ENCODE results near the gene NEMP1. TPM values are rescaled to one million over a fixed set of nuclear protein-coding genes. Genes with fewer than 3 reads are reported as not detected.

Gene NEMP1
- total and polyA plus RNA-seq, 4 donors, result 1.4 to 10.9 (median 3.2) TPM

GRCh38 chr12:57119294-57120085 is 40.9 kb upstream of the NEMP1 start:
- H3K27me3 ChIP-seq (ENCODE audit: control insufficient read depth in 4 of 4, insufficient read depth in 4 of 4, low read length in 3 of 4), result no peaks in the 10 kb centered on the region
- no peak for TF ChIP-seq ZBTB33 (IDR thresholded peaks at IDR 0.05)
- no peak for TF ChIP-seq YY1 (IDR thresholded peaks at IDR 0.05)
- TF ChIP-seq NR2F2 (IDR thresholded peaks at IDR 0.05), result no peak
- no peak for TF ChIP-seq EGR1 (IDR thresholded peaks at IDR 0.05; ENCODE audit: low read depth in 2 of 2)
- no peak for TF ChIP-seq FOXA2 (IDR thresholded peaks at IDR 0.05)
- TF ChIP-seq ATF3 (IDR thresholded peaks at IDR 0.05), result no peak
- TF ChIP-seq RAD21 (IDR thresholded peaks at IDR 0.05), result no peak
- TF ChIP-seq TAF1 (conservative IDR thresholded peaks at IDR 0.05), result no peak
- no peak for TF ChIP-seq GABPA (IDR thresholded peaks at IDR 0.05 in 1 of 2, conservative IDR thresholded peaks at IDR 0.05 in 1 of 2)
- no peak for TF ChIP-seq MAX (IDR thresholded peaks at IDR 0.05)
- TF ChIP-seq HNF4A (conservative IDR thresholded peaks at IDR 0.05), result no peak
- WGBS, result 95% methylated on average over 5 of the region's 5 CpGs
- H3K27ac ChIP-seq (ENCODE audit: low read depth in 1 of 2, low read length in 2 of 2), result no peak overlapping the region
- no peak overlapping the region for H3K4me3 ChIP-seq (ENCODE audit: low read depth in 1 of 3, low read length in 3 of 3)
- H3K36me3 ChIP-seq (ENCODE audit: control insufficient read depth in 4 of 4, insufficient read depth in 3 of 4, low read depth in 1 of 4, low read length in 3 of 4), result no peaks in the 10 kb centered on the region
- no peak for DNase-seq (ENCODE audit: low spot score)
- no peaks in the 10 kb centered on the region for H3K9me3 ChIP-seq (ENCODE audit: control insufficient read depth in 4 of 4, low read length in 3 of 4)
- peaks cover 0 to 2% (median 0%) of the 10 kb centered on the region in 4 donors for H3K4me1 ChIP-seq (ENCODE audit: control insufficient read depth in 4 of 4, insufficient read depth in 4 of 4, low read length in 3 of 4)
- H3K9ac ChIP-seq (ENCODE audit: low read depth in 1 of 2, low read length in 2 of 2), result no peak overlapping the region

GRCh38 chr12:57118711-57119271 is 40.2 kb upstream of the NEMP1 start:
- H3K27ac ChIP-seq (ENCODE audit: low read depth in 1 of 2, low read length in 2 of 2), result no peak overlapping the region
- no peak overlapping the region for H3K4me3 ChIP-seq (ENCODE audit: low read depth in 1 of 3, low read length in 3 of 3)
- DNase-seq (ENCODE audit: low spot score), result no peak
- H3K9ac ChIP-seq (ENCODE audit: low read depth in 1 of 2, low read length in 2 of 2), result no peak overlapping the region
- WGBS, result 86% methylated on average over 1 of the region's 1 CpG
- H3K27me3 ChIP-seq (ENCODE audit: control insufficient read depth in 4 of 4, insufficient read depth in 4 of 4, low read length in 3 of 4), result no peaks in the 10 kb centered on the region
- peaks cover 0 to 2% (median 0%) of the 10 kb centered on the region in 4 donors for H3K4me1 ChIP-seq (ENCODE audit: control insufficient read depth in 4 of 4, insufficient read depth in 4 of 4, low read length in 3 of 4)
- TF ChIP-seq ATF3 (IDR thresholded peaks at IDR 0.05), result no peak
- no peaks in the 10 kb centered on the region for H3K36me3 ChIP-seq (ENCODE audit: control insufficient read depth in 4 of 4, insufficient read depth in 3 of 4, low read depth in 1 of 4, low read length in 3 of 4)
- H3K9me3 ChIP-seq (ENCODE audit: control insufficient read depth in 4 of 4, low read length in 3 of 4), result no peaks in the 10 kb centered on the region

GRCh38 chr12:57116580-57117281 is 38.1 kb upstream of the NEMP1 start:
- DNase-seq (ENCODE audit: low spot score), result no peak
- Histone ChIP-seq H3K36me3 (ENCODE audit: control insufficient read depth in 4 of 4, insufficient read depth in 3 of 4, low read depth in 1 of 4, low read length in 3 of 4) (no peaks in the 10 kb centered on the region), H3K27me3 (ENCODE audit: control insufficient read depth in 4 of 4, insufficient read depth in 4 of 4, low read length in 3 of 4) (no peaks in the 10 kb centered on the region), H3K27ac (ENCODE audit: low read depth in 1 of 2, low read length in 2 of 2) (no peak overlapping the region), H3K4me1 (ENCODE audit: control insufficient read depth in 4 of 4, insufficient read depth in 4 of 4, low read length in 3 of 4) (peaks cover 0 to 12% (median 6%) of the 10 kb centered on the region in 4 donors), H3K4me3 (ENCODE audit: low read depth in 1 of 3, low read length in 3 of 3) (no peak overlapping the region), H3K9me3 (ENCODE audit: control insufficient read depth in 4 of 4, low read length in 3 of 4) (no peaks in the 10 kb centered on the region), H3K9ac (ENCODE audit: low read depth in 1 of 2, low read length in 2 of 2) (no peak overlapping the region)
- 88% methylated on average over 5 of the region's 5 CpGs for WGBS
- TF ChIP-seq CTCF (IDR thresholded peaks at IDR 0.05; ENCODE audit: low read depth, low read length, missing input control), result no peak
- TF ChIP-seq SP1 (IDR thresholded peaks at IDR 0.05), result no peak
- no peak for TF ChIP-seq EGR1 (IDR thresholded peaks at IDR 0.05; ENCODE audit: low read depth in 2 of 2)
- no peak for TF ChIP-seq YY1 (IDR thresholded peaks at IDR 0.05)
- no peak for TF ChIP-seq REST (IDR thresholded peaks at IDR 0.05)
- TF ChIP-seq ATF3 (IDR thresholded peaks at IDR 0.05), result no peak
- TF ChIP-seq FOXA1 (IDR thresholded peaks at IDR 0.05), result no peak

Measured in liver (tissue), 9 donors.